Adrenal gland (tissue), 12 donors: ENCODE results near the gene DOCK9. TPM values are rescaled to one million over a fixed set of nuclear protein-coding genes. Genes with fewer than 3 reads are reported as not detected.

Experiments used
- DNase-seq, 7 donors: peaks; one replicate each; pipeline ENCODE4 v3.0.0-alpha.2; 2019 to 2020
- H3K27ac ChIP-seq, 5 donors: fragments of 200-600 bp; sonication (generic) in 4 of 5; 1 replicate in 3 of 5; 2 replicates in 2 of 5; pipeline versions ENCODE4 v1.5.1 to v1.8.0; 2016 to 2020; ENCODE audit warnings: mild to moderate bottlenecking in 1 of 5
- H3K27me3 ChIP-seq: fragments of 200-600 bp; 2 replicates; pipeline ENCODE4 v1.8.0; 2021
- H3K36me3 ChIP-seq, 2 donors: fragments of 200-600 bp; replicated peaks in 1 of 2; 1 replicate in 1 of 2; 2 replicates in 1 of 2; pipeline versions ENCODE4 v1.5.1 to v1.8.0; 2018 to 2022
- H3K4me1 ChIP-seq, 2 donors: fragments of 200-600 bp; replicated peaks in 1 of 2; 1 replicate in 1 of 2; 2 replicates in 1 of 2; pipeline versions ENCODE4 v1.5.1 to v1.8.0; 2018 to 2021
- H3K4me3 ChIP-seq, 4 donors: fragments of 200-600 bp; sonication (generic) in 3 of 4; one replicate each; pipeline ENCODE4 v1.5.1; 2016 to 2018
- H3K9me3 ChIP-seq, 3 donors: fragments of 200-600 bp; sonication (generic) in 1 of 3; replicated peaks in 1 of 3; 1 replicate in 2 of 3; 2 replicates in 1 of 3; pipeline versions ENCODE4 v1.5.1 to v1.8.0; 2016 to 2021
- CTCF ChIP-seq, 6 experiments: fragments of 450-650 bp in 4 of 6; fragments of 200-600 bp in 2 of 6; sonication (generic) in 1 of 6; IDR thresholded peaks; 1 replicate in 5 of 6; 2 replicates in 1 of 6; pipeline versions ENCODE4 v1.5.1 to v1.8.0; 2016 to 2021; ENCODE audit warnings: antibody characterized with exemption in 6 of 6, mild to moderate bottlenecking in 2 of 6, moderate library complexity in 1 of 6
- POLR2A ChIP-seq, 2 donors: fragments of 450-650 bp; IDR thresholded peaks; one replicate each; pipeline ENCODE4 v1.6.1; 2017; ENCODE audit warnings: antibody characterized with exemption in 2 of 2, mild to moderate bottlenecking in 2 of 2, moderate library complexity in 1 of 2
- WGBS, 4 donors: extraction: QIAGEN DNeasy Blood & Tissue Kit in 2 of 4; methylation state at CpG; one replicate each; pipeline versions ENCODE4 v1.1.5 to v1.1.7; 2013 to 2017; 5-methylcytosine and 5-hydroxymethylcytosine counted together
- intact Hi-C, 2 donors: fragments of 100-400 bp; cut with DNase I; formaldehyde crosslinking; loops; one replicate each; pipeline versions ENCODE4 v1.14.1 to v1.15.0; 2022 to 2023
- polyA plus RNA-seq, 3 donors: library from polyadenylated mRNA; stranded (reverse); fragments of 200-250 nt in 2 of 3; fragments of 350-450 nt in 1 of 3; fragmentation: Illumina TruSeq in 1 of 3; extraction: RNeasy Lipid Tissue Mini Kit (QIAGEN cat#74804) in 1 of 3; gene quantifications; one replicate each; pipeline ENCODE4 v1.2.3, GENCODE V29; 2013 to 2014
- total RNA-seq, 9 donors: library from RNA; depleted of rRNA in 4 of 9; stranded (reverse); fragments of >200 nt in 4 of 9; fragments of 120-200 nt in 1 of 9; fragmentation: NEBNext Ultra II Directional in 1 of 9; extraction: Animal tissue kit (Norgen Biotek cat#: 25700) in 1 of 9; gene quantifications; one replicate each; pipeline versions ENCODE4 v1.1.0 to v1.2.4, GENCODE V29; 2013 to 2023
- donor health status: healthy with polysubstance abuse.
- donor health status: Bipolar disorder and iron deficiency.
- donor health status: DM: yes; HTN: yes; CAD: no.
- donor health status: DM: no; HTN: no; CAD: no.
- donor health status: DM: no; HTN: no; CAD: no.
- donor health status: DM: yes; HTN: yes; CAD: no.

DOCK9 gene
- total and polyA plus RNA-seq, 12 donors: 16.2 to 83.4 (median 51.9) TPM

- 81 to 90% (median 85%) methylated on average over 11 of the region's 11 CpGs for WGBS, 4 donors
- H3K27ac ChIP-seq: peak overlapping the region in 1 of 5 donors; percentile 57
Measured at GRCh38 chr13:98923641-98924397, 54.0 kb downstream of the DOCK9 start.

GRCh38 chr13:98922306-98922705, 55.6 kb downstream of the DOCK9 start:
- H3K4me3 ChIP-seq: no peak overlapping the region
- TF ChIP-seq POLR2A (IDR thresholded peaks at IDR 0.05) (no peak), CTCF (IDR thresholded peaks at IDR 0.05) (no peak)
- H3K9me3 ChIP-seq: no peaks in the 10 kb centered on the region
- no peaks in the 10 kb centered on the region for H3K27me3 ChIP-seq
- H3K4me1 ChIP-seq: peaks cover 12 to 22% of the 10 kb centered on the region in 2 donors
- no peaks in the 10 kb centered on the region for H3K36me3 ChIP-seq
- H3K27ac ChIP-seq: peak overlapping the region in 1 of 5 donors; percentile 53
- 79 to 86% (median 85%) methylated on average over 4 of the region's 4 CpGs for WGBS, 4 donors
- no peak for DNase-seq
- intact Hi-C loops: loop anchor here in 1 of 2 donors (10.0 kb wide), 1 partner anchor 48 kb away; no protein-coding TSS in a partner anchor

More at GRCh38 chr13:98923641-98924397, 54.0 kb downstream of the DOCK9 start:
- no peak for DNase-seq
- H3K36me3 ChIP-seq: no peaks in the 10 kb centered on the region
- no peaks in the 10 kb centered on the region for H3K27me3 ChIP-seq
- H3K9me3 ChIP-seq: no peaks in the 10 kb centered on the region
- peaks cover 7 to 11% of the 10 kb centered on the region in 2 donors for H3K4me1 ChIP-seq
- H3K4me3 ChIP-seq: no peak overlapping the region
- intact Hi-C loops: loop anchor here in 1 of 2 donors (10.0 kb wide), 1 partner anchor 49 kb away; no protein-coding TSS in a partner anchor
- TF ChIP-seq CTCF (IDR thresholded peaks at IDR 0.05): no peak
- no peak for TF ChIP-seq POLR2A (IDR thresholded peaks at IDR 0.05)

- DNase-seq: no peak
Measured at GRCh38 chr13:98921786-98922185, 56.1 kb downstream of the DOCK9 start.

More at GRCh38 chr13:98921786-98922185, 56.1 kb downstream of the DOCK9 start:
- Histone ChIP-seq H3K4me3 (no peak overlapping the region), H3K36me3 (no peaks in the 10 kb centered on the region), H3K27ac (peak overlapping the region in 1 of 5 donors; percentile 53), H3K4me1 (peaks cover 17 to 27% of the 10 kb centered on the region in 2 donors), H3K27me3 (no peaks in the 10 kb centered on the region), H3K9me3 (no peaks in the 10 kb centered on the region)
- 94 to 100% (median 96%) methylated on average over 5 of the region's 5 CpGs for WGBS, 4 donors
- intact Hi-C loops: loop anchor here in 1 of 2 donors (10.0 kb wide), 1 partner anchor 47 kb away; no protein-coding TSS in a partner anchor
- TF ChIP-seq CTCF (IDR thresholded peaks at IDR 0.05) (no peak), POLR2A (IDR thresholded peaks at IDR 0.05) (no peak)
